DMS153 treated with DMSO at 0.1 percent for 48 hours (cell line): ENCODE data around the gene HS2ST1.

Source experiments
- DNase-seq: peaks from one replicate; lab custom pipeline; 2025; ENCODE audit not compliant: unreplicated experiment; lab: John Stamatoyannopoulos, UW

The HS2ST1 gene

DNA sequence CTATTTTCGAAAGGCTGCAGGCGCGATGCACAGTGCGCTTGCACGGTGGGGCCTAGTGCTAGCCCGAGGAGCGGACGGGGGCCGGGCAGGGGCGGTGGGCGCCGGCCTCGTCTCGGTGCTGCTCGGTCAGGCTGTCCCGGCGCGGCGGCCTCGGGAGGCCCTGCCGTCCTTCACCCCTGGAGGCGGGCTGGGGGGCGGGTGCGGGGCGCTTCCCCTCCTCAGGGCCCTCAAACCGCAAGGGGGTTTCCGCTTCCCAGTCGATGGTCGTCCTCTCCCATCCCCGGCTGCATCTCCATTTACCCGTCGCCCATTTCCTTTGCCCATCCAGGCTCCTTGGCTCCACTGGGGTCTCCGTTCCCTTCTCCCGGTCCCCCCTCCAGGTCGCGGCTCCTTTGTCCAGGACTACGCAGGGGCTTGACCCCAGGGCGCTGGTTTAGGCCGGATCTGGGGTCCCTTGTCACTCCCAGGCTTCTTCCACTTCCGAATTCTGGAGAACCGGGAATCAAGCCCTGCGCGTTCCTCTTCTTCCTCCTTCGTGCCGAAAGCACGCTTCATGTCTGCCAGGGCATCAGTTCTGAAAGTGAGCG is 217.9 kb downstream of the HS2ST1 start:
- no peak for DNase-seq

GRCh38 chr1:87134061-87134460 is 219.6 kb downstream of the HS2ST1 start:
- DNase-seq: no peak

DNA sequence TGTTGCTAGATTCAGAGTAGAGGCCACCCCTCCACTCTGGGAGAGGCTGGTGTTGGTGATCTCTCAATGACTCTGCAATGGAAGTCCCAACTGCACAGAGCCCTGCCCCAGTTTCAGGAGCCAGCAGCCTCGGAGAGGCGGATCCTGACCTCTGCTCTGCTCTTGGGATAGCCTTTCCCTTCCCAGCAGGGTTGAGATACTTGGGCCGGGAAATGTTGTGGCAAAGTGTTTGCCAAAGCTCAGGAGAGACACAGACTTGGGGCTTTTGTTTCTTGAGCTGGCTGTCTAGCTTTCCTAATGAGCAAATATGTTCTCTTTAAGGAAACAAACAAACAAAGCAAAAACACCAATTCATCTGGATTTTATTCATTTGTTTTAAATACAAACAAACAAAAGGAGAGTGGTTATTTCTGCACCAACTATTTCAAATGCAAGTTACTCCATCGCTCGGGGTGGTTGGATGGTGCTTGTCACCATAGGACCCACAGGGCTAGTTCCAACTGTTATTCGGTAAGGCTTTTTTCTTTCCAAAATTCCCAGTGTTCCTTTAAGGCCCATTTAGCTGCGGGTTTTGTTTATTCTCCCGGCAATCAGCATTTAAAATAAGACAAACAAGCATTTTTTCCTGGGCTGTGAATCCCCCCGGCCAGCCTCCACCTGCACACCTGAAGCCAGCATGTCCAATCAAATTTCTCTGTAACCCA is 220.3 kb downstream of the HS2ST1 start:
- DNase-seq: no peak

DNA sequence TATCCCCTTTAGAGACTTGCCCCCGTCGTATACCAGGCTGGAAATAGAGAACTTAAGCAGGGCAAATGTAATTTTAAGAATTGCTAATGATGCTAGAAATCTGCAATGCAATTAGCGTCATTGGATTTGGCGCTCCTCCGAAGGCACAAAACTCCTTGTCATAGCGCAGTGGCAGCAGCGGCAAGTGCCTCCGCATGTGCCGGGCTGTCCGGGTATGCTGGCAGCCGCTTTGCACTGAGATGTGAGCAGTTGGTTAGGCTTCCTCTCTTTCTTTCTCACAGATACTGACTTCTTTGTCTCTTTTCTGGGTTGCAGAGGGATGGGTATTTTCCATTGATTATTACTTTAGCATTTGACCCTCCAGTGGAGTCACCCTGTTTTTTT is 220.9 kb downstream of the HS2ST1 start:
- no peak for DNase-seq

DNA sequence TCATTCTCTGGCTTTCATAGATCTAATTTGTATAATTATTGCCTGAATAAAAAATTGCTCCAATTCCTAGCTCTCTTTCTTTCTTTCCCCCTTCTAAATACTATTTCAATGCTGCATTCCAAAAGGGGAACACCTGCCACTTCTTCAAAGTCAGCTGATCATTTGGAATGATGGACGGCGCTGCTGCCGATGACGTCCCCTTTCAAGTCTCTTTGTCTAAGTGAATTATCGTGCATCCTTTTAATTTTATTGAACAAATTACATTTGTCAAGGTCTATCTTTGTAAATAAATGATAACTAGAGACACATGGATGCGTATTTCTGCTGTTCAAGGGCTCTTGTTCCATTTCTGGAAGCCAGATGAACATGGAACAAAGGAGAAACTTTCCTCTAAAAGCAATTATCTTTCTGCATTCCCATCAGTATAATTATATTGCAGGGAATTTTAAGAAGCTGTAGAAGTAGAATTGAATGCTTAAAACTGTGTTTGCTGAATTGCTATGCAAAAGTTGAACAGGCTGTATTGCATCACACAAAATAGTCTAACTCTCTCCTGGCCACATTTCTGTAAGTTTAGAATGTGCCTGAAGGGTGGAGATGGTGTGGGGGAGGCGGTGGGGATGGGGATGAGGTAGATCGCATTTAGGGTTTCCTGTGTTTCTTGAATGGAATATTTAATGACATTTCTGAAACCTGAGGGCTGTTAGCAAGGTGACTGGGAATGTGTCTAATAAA is 222.3 kb downstream of the HS2ST1 start:
- DNase-seq: no peak

DNA sequence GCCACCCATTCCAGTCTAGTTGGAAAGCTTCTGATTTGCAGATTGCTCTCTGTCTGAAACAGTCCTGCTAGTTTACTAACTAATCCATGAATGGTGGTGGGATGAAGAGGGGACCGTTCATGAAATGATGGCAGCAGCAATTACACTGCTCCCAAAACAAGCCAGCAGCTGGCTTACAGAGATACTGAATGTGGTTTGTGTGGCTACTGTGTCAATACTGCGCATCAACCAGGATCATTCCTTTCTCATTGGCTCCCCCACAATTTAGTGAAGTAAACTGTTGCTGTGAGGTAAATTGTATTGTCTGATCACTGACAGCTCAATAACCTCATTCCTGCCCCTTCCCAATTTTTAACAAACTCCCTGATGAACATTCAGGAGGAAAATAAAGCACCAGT is 222.9 kb downstream of the HS2ST1 start:
- no peak for DNase-seq

DNA sequence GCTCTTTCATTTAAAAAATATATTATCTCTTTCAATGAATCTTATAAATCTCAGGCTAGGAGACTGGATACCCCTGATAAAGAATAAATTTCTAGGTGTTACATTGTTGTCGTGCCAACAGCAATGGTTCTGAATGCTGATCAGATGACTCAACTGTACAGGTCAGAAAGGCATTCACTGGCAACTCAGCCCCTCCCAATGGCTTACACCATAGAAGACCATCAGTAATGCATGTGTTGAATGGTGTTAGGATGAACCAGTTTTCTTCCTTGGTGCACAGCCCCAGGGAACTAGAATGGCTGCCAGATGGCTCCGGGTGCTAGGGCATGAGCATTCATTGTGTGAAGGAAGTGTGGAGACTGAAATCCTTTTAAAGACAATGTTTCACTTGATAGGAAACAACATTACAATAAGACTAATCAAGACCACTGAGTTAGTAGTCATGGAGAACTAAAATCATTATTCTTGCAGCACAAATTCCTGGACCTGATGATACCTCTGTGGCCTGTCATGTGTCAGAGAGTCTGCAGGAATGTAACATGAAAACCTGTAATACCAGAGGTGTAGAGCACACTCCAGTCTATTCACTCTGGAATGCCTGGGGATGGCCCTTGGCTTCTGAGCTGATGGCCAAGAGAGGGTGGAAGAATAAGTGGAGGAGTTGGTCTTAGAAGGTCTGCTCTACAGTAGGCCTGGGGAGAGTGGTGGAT is 226.6 kb downstream of the HS2ST1 start:
- DNase-seq: no peak

GRCh38 chr1:87141556-87141955 is 227.1 kb downstream of the HS2ST1 start:
- DNase-seq: peak; percentile 16

GRCh38 chr1:87143413-87144135 is 229.1 kb downstream of the HS2ST1 start:
- no peak for DNase-seq

GRCh38 chr1:87144316-87144895 is 230.0 kb downstream of the HS2ST1 start:
- no peak for DNase-seq

GRCh38 chr1:87144981-87145380 is 230.5 kb downstream of the HS2ST1 start:
- DNase-seq: no peak

- no peak for DNase-seq
Measured at GRCh38 chr1:87146538-87146937, 232.1 kb downstream of the HS2ST1 start.

DNA sequence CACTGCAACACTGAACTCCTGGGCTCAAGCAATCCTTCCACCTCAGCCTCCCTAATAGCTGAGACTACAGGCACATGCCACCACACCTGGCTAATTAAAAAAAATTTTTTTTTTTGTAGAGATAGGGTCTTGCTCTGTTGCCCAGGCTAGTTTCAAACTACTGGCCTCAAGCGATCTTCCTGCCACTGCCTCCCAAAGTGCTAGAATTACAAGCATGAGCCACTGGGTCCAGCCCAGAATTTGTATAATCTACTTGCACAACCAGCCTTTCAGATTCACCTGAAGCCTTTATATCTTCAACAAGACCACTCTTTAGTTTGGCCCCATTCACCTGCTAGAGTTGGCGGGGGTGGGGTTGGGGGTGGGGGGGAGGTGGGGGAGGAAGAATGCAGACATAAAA is 232.6 kb downstream of the HS2ST1 start:
- no peak for DNase-seq

GRCh38 chr1:87147851-87148250 is 233.4 kb downstream of the HS2ST1 start:
- DNase-seq: no peak

GRCh38 chr1:87148661-87149060 is 234.2 kb downstream of the HS2ST1 start:
- no peak for DNase-seq

DNA sequence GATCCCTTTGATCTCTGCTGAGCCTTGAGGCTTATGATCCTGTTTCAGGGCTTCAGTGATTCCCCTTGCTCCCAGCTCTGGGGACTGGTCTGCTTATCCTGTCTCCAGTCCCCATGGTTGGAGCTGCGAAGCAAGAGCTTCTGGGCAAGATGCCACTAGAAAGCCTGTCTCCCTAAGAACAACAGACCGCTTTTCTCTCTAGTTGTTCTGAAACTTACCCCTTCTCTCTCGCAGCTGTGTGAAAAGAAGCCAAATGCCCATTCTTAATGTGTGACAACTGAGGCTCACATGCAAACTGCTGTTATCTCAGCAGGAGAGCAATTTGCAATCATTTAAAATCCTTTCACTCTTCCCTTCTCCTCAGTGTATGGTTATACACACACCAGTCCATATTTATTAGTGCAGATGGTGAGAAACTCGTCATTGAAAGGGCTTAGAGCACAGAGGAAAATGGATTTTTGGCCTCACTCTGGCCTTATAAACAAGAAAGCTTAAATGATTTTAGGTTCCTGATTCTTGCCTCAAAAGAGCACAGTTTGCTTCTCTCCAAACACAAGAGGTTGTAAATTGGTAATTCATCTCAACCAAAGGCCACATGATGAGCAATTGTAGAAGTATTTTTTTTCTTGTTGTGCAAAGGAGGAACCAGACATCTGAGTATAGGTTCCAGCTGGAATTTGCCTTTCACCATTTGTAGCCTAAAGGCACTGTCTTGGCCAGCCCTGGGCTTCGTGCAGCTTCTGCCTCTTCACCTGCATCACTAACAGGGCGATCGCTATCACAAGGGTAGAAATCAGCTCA is 235.0 kb downstream of the HS2ST1 start:
- DNase-seq: no peak

- DNase-seq: no peak
Measured at GRCh38 chr1:87150143-87150542, 235.7 kb downstream of the HS2ST1 start.

- DNase-seq: peak; percentile 89
Measured at GRCh38 chr1:87151500-87152421, 237.3 kb downstream of the HS2ST1 start.

DNA sequence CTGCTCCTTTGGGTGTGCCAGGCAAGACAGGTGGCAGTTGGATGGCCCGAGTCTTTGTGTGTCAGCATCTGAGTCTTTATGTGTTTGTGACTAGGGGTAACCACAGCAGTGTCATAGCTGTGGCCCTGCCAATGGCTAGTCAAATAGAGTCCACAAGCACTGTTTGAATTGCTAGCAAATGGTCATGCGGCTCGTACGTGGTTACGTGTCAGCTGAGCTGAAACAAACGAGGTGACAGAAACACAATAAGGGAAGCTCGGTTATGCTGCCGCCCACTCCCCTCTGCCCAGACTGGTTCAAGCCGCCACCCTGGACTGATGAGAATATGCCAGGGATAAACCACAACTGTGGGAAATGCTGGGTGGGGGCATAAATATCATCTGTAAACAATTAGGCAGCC is 239.9 kb downstream of the HS2ST1 start:
- DNase-seq: no peak
